ENCODE data around the gene IL22. TPM values are rescaled to one million over a fixed set of nuclear protein-coding genes. Genes with fewer than 3 reads are reported as not detected.

Gene IL22
- total and polyA plus RNA-seq, 2 of the 8 experiments (the other 6 are each of a cell fraction or from before 2014, with no cell fraction given) = not detected

DNA sequence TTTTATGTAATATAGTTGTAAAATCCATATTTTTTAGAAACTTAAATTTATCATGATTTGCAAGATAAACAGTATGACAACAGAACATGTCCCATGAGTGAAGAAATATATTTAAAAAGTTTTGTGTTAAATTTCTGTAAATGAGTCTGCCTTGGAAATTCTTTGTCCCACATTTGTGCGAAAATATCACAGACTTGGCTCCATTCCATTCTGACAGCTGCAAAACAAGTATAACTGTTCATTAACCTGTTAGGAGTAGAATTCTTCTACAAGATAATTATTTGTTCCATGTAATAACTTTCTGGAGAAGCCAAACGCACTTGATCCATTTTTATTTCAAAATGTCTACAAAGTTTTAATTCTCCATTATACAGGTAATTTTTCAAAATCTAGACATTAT is 40.8 kb upstream of the IL22 start:
- H3K27me3 ChIP-seq (replicated peaks in 1 of 4; ENCODE audit: control insufficient read depth in 3 of 4, extremely low read depth in 1 of 4, insufficient read depth in 3 of 4, low read length in 3 of 4) = no peaks in the 10 kb centered on the region
- no peak overlapping the region for H4K5ac ChIP-seq (ENCODE audit: insufficient read length, low read depth, low read length)
- no peaks in the 10 kb centered on the region for H3K4me1 ChIP-seq (replicated peaks in 1 of 4; ENCODE audit: control insufficient read depth in 3 of 4, insufficient read depth in 4 of 4, low read length in 3 of 4)
- ChIA-PET CTCF (ENCODE audit: partially characterized antibody) (no interaction called here), POLR2A (ENCODE audit: partially characterized antibody) (no interaction called here)
- H3K14ac ChIP-seq (ENCODE audit: insufficient read length) = no peak overlapping the region
- no peak overlapping the region for H3K9ac ChIP-seq (replicated peaks in 1 of 4; ENCODE audit: extremely low read depth in 1 of 4, low read depth in 3 of 4, low read length in 3 of 4)
- H3K23me2 ChIP-seq (ENCODE audit: low read depth, low read length) = no peaks in the 10 kb centered on the region
- no peak overlapping the region for H3K4ac ChIP-seq (replicated peaks; ENCODE audit: insufficient read length, low read depth, low read length)
- no peaks in the 10 kb centered on the region for H3K79me2 ChIP-seq (ENCODE audit: control insufficient read depth in 1 of 2, insufficient read depth in 2 of 2, low read length in 2 of 2)
- 0 out of 2 replicates have a peak, but pooled peaks cover 2% of the 10 kb centered on the region for H3K79me1 ChIP-seq (ENCODE audit: low read depth, low read length)
- H2AK5ac ChIP-seq (ENCODE audit: low read depth, low read length) = no peak overlapping the region
- TF ChIP-seq CBX8 (IDR thresholded peaks at IDR 0.05; ENCODE audit: borderline replicate concordance, low read depth, low read length) (no peak), SAP30 (IDR thresholded peaks at IDR 0.05; ENCODE audit: insufficient read depth, insufficient replicate concordance, low read length) (no peak), POLR2A (IDR thresholded peaks at IDR 0.05; ENCODE audit: control extremely low read depth in 1 of 2, low read depth in 2 of 2, low read length in 2 of 2) (no peak), SP4 (IDR thresholded peaks at IDR 0.05; ENCODE audit: low read length) (no peak), CTCF (IDR thresholded peaks at IDR 0.05; ENCODE audit: control extremely low read depth in 1 of 3, insufficient read depth in 1 of 3, low read depth in 1 of 3, low read length in 3 of 3) (no peak), TAF7 (optimal IDR thresholded peaks at IDR 0.05; ENCODE audit: borderline replicate concordance, low read depth, low read length) (no peak), GTF2F1 (IDR thresholded peaks at IDR 0.05; ENCODE audit: borderline replicate concordance, low read depth, low read length) (no peak)
- TF ChIP-seq, protein P1, sequence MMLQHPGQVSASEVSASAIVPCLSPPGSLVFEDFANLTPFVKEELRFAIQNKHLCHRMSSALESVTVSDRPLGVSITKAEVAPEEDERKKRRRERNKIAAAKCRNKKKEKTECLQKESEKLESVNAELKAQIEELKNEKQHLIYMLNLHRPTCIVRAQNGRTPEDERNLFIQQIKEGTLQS (IDR thresholded peaks at IDR 0.05; ENCODE audit: insufficient read depth, low read depth, low read length) = no peak
- no peak overlapping the region for H3K56ac ChIP-seq (replicated peaks; ENCODE audit: insufficient read length, low read depth, low read length)
- H3K4me3 ChIP-seq (ENCODE audit: extremely low read depth in 1 of 4, insufficient read depth in 2 of 4, low read depth in 3 of 4, low read length in 4 of 4) = no peak overlapping the region
- no peak overlapping the region for H4K8ac ChIP-seq (ENCODE audit: extremely low read depth, insufficient read depth, low read length)
- H3K18ac ChIP-seq (ENCODE audit: extremely low read depth, low read length) = no peak overlapping the region
- no peak for FAIRE-seq
- no peaks in the 10 kb centered on the region for H4K20me1 ChIP-seq (replicated peaks in 1 of 2; ENCODE audit: control insufficient read depth in 1 of 2, insufficient read depth in 2 of 2, low read length in 2 of 2)
- H2BK120ac ChIP-seq (replicated peaks; ENCODE audit: low read depth, low read length) = no peak overlapping the region
- 93% methylated on average over 2 of the region's 2 CpGs; no CpG with 5 or more reads in 1 of the 2 experiments for whole genome bisulfite sequencing, 2 experiments (ENCODE audit: extremely low coverage in 1 of 2, insufficient coverage in 1 of 2, insufficient read length in 1 of 2, insufficient replicate concordance in 2 of 2, low coverage in 1 of 2, low lambda C conversion rate in 2 of 2, missing lambda C conversion rate in 1 of 2)
- no peak overlapping the region for H3K27ac ChIP-seq (ENCODE audit: low read depth, low read length)
- no peak overlapping the region for H2BK5ac ChIP-seq (ENCODE audit: low read depth, low read length)
- H3K9me3 ChIP-seq (ENCODE audit: insufficient read depth in 2 of 2, low read depth in 1 of 2, low read length in 1 of 2) = no peaks in the 10 kb centered on the region
- H3K23ac ChIP-seq (ENCODE audit: insufficient read length) = no peak overlapping the region
- H3K36me3 ChIP-seq (ENCODE audit: control insufficient read depth in 2 of 4, insufficient read depth in 4 of 4, low read length in 3 of 4) = no peaks in the 10 kb centered on the region
- H4K91ac ChIP-seq (replicated peaks; ENCODE audit: insufficient read length, low read length) = no peak overlapping the region
- H2AFZ ChIP-seq (ENCODE audit: low read length) = no peak overlapping the region
- no peak overlapping the region for H3K4me2 ChIP-seq (ENCODE audit: insufficient read depth in 1 of 2, low read depth in 2 of 2, low read length in 2 of 2)
- no peak overlapping the region for H2BK12ac ChIP-seq (ENCODE audit: low read depth, low read length)
- DNase-seq (ENCODE audit: low read depth in 1 of 2, low spot score in 2 of 2) = no peak
- H2BK15ac ChIP-seq (ENCODE audit: low read length) = no peak overlapping the region
- H2BK20ac ChIP-seq (ENCODE audit: low read length) = no peak overlapping the region
